WTC11 (cell line): ENCODE data around the gene GALR2. TPM values are rescaled to one million over a fixed set of nuclear protein-coding genes. Genes with fewer than 3 reads are reported as not detected.

Source experiments
- ATAC-seq: fragments of 200-7000 bp; cut with Tn5 transposase; 2 replicates; pipeline ENCODE4 v1.10.0; 2021; ENCODE audit warnings: mild to moderate bottlenecking, moderate library complexity
- CTCF ChIA-PET: fragments of 300-600 bp; sonication (Branson Sonifier 250); formaldehyde crosslinking; loops from one replicate; lab custom pipeline; 2021; ENCODE audit warnings: antibody characterized with exemption; lab: Charles Lee
- POLR2A ChIA-PET: fragments of 350-600 bp; sonication (Branson Sonifier 250); formaldehyde crosslinking; loops from one replicate; lab custom pipeline; 2021; ENCODE audit warnings: antibody characterized with exemption; lab: Charles Lee
- DNase-seq: peaks from one replicate; pipeline ENCODE4 v3.0.0; 2021; ENCODE audit warnings: low spot score
- H3K27ac Mint-ChIP-seq: 2 replicates; pipeline ENCODE4 v1.8.0; 2021; ENCODE audit warnings: mixed read lengths
- H3K27me3 Mint-ChIP-seq: 2 replicates; pipeline ENCODE4 v1.8.0; 2021; ENCODE audit warnings: low read depth, mild to moderate bottlenecking, moderate library complexity, mixed read lengths
- H3K36me3 Mint-ChIP-seq: 2 replicates; pipeline ENCODE4 v1.8.0; 2021; ENCODE audit warnings: mixed read lengths
- H3K4me1 Mint-ChIP-seq: 2 replicates; pipeline ENCODE4 v1.8.0; 2022; ENCODE audit warnings: mixed read lengths
- H3K4me3 Mint-ChIP-seq: 2 replicates; pipeline ENCODE4 v1.8.0; 2021; ENCODE audit warnings: mild to moderate bottlenecking, moderate library complexity, mixed read lengths
- H3K9me3 Mint-ChIP-seq: 2 replicates; pipeline ENCODE4 v1.8.0; 2021; ENCODE audit warnings: mixed read lengths
- CREB1 ChIP-seq: sonication (generic); formaldehyde crosslinking; IDR thresholded peaks from 2 replicates; pipeline ENCODE4 v1.8.0; 2023; ENCODE audit warnings: mild to moderate bottlenecking, missing genetic modification reagents
- ETV6 ChIP-seq: sonication (generic); formaldehyde crosslinking; IDR thresholded peaks from 2 replicates; pipeline ENCODE4 v1.8.1; 2022; ENCODE audit warnings: mild to moderate bottlenecking, missing genetic modification reagents
- FOXP4 ChIP-seq: sonication (generic); formaldehyde crosslinking; IDR thresholded peaks from 2 replicates; pipeline ENCODE4 v1.8.0; 2022; ENCODE audit warnings: mild to moderate bottlenecking, missing genetic modification reagents
- NR1H2 ChIP-seq: sonication (generic); formaldehyde crosslinking; IDR thresholded peaks from 2 replicates; pipeline ENCODE4 v1.9.0; 2021; ENCODE audit warnings: mild to moderate bottlenecking, moderate library complexity, missing genetic modification reagents
- NR3C1 ChIP-seq: sonication (generic); formaldehyde crosslinking; conservative IDR thresholded peaks from 2 replicates; pipeline ENCODE4 v1.8.1; 2023; ENCODE audit warnings: low read depth, mild to moderate bottlenecking, missing genetic modification reagents
- PRDM15 ChIP-seq: sonication (generic); formaldehyde crosslinking; IDR thresholded peaks from 2 replicates; pipeline ENCODE4 v1.8.0; 2022; ENCODE audit warnings: missing genetic modification reagents
- SP1 ChIP-seq: sonication (generic); formaldehyde crosslinking; conservative IDR thresholded peaks from 2 replicates; pipeline ENCODE4 v1.8.1; 2022; ENCODE audit warnings: missing genetic modification reagents
- TEAD1 ChIP-seq: sonication (generic); formaldehyde crosslinking; IDR thresholded peaks from 2 replicates; pipeline ENCODE4 v1.8.0; 2022; ENCODE audit warnings: mild to moderate bottlenecking, missing genetic modification reagents
- TEAD4 ChIP-seq: sonication (generic); formaldehyde crosslinking; IDR thresholded peaks from 2 replicates; pipeline ENCODE4 v1.8.0; 2022; ENCODE audit warnings: mild to moderate bottlenecking, missing genetic modification reagents
- TP53 ChIP-seq: sonication (generic); formaldehyde crosslinking; IDR thresholded peaks from 2 replicates; pipeline ENCODE4 v1.8.1; 2023; ENCODE audit warnings: mild to moderate bottlenecking, missing genetic modification reagents
- USF2 ChIP-seq: sonication (generic); formaldehyde crosslinking; IDR thresholded peaks from 2 replicates; pipeline ENCODE4 v1.8.1; 2023; ENCODE audit warnings: mild to moderate bottlenecking, missing genetic modification reagents, moderate library complexity
- ZNF423 ChIP-seq: fragments of 250-450 bp; sonication (Bioruptor Pico); IDR thresholded peaks from 2 replicates; pipeline ENCODE4 v2.1.2; 2022; ENCODE audit warnings: mild to moderate bottlenecking, moderate library complexity
- total RNA-seq: library from RNA; stranded (reverse); gene quantifications from 3 replicates; pipeline ENCODE4 v1.2.3, GENCODE V29; 2021
- TF ChIP-seq, protein P1 (sequence below): sonication (generic); formaldehyde crosslinking; IDR thresholded peaks from 2 replicates; pipeline ENCODE4 v1.8.1; 2023; ENCODE audit warnings: mild to moderate bottlenecking, missing genetic modification reagents
- TF ChIP-seq, protein P2 (sequence below): sonication (generic); formaldehyde crosslinking; conservative IDR thresholded peaks from 2 replicates; pipeline ENCODE4 v1.8.1; 2022; ENCODE audit warnings: mild to moderate bottlenecking, missing genetic modification reagents
- TF ChIP-seq, protein P3 (sequence below): sonication (generic); formaldehyde crosslinking; IDR thresholded peaks from 2 replicates; pipeline ENCODE4 v1.8.0; 2022; ENCODE audit warnings: mild to moderate bottlenecking, missing genetic modification reagents
- TF ChIP-seq, protein P4 (sequence below): sonication (generic); formaldehyde crosslinking; IDR thresholded peaks from 2 replicates; pipeline ENCODE4 v1.8.0; 2023; ENCODE audit warnings: mild to moderate bottlenecking, missing genetic modification reagents
- TF ChIP-seq, protein P5 (sequence below): sonication (generic); formaldehyde crosslinking; IDR thresholded peaks from 2 replicates; pipeline ENCODE4 v1.8.1; 2023; ENCODE audit warnings: mild to moderate bottlenecking, moderate library complexity, missing genetic modification reagents

Gene GALR2
- total RNA-seq, 1 experiment from 2014 or later = 2.9 TPM

- POLR2A ChIA-PET = interaction anchor here (1.0 kb wide), 1 partner anchor 27 kb away, joined by 3 read pairs; no protein-coding TSS in a partner anchor
- no peaks in the 10 kb centered on the region for H3K9me3 Mint-ChIP-seq
- DNase-seq (no peak), ATAC-seq (no peak)
- CTCF ChIA-PET = interaction anchor here (0.7 to 3.0 kb wide), 7 partner anchors 22 to 176 kb away, joined by 3 to 19 read pairs (median 3); no protein-coding TSS in a partner anchor
- TF ChIP-seq NR1H2 (CRISPR knock-in tag) (no peak), NR3C1 (CRISPR knock-in tag) (no peak), ZNF423 (CRISPR knock-in tag) (no peak), TEAD1 (CRISPR knock-in tag) (no peak)
- TF ChIP-seq, protein P1, sequence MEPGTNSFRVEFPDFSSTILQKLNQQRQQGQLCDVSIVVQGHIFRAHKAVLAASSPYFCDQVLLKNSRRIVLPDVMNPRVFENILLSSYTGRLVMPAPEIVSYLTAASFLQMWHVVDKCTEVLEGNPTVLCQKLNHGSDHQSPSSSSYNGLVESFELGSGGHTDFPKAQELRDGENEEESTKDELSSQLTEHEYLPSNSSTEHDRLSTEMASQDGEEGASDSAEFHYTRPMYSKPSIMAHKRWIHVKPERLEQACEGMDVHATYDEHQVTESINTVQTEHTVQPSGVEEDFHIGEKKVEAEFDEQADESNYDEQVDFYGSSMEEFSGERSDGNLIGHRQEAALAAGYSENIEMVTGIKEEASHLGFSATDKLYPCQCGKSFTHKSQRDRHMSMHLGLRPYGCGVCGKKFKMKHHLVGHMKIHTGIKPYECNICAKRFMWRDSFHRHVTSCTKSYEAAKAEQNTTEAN (CRISPR knock-in tag) = 0 out of 2 replicates have a peak, but pooled peaks have one; percentile 23
- TF ChIP-seq, protein P2, sequence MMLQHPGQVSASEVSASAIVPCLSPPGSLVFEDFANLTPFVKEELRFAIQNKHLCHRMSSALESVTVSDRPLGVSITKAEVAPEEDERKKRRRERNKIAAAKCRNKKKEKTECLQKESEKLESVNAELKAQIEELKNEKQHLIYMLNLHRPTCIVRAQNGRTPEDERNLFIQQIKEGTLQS (CRISPR knock-in tag) = 0 out of 2 replicates have a peak, but pooled peaks have one; percentile 30
- peak overlapping the region; percentile 88 for H3K4me3 Mint-ChIP-seq
- peaks cover 28% of the 10 kb centered on the region for H3K4me1 Mint-ChIP-seq
- H3K36me3 Mint-ChIP-seq = peaks cover 33% of the 10 kb centered on the region
- H3K27ac Mint-ChIP-seq = peak overlapping the region; percentile 62; the same call in 1 of the 2 replicates
- H3K27me3 Mint-ChIP-seq = no peaks in the 10 kb centered on the region; the same call in 1 of the 2 replicates
Measured at GRCh38 chr17:76102944-76103273, 28.3 kb downstream of the GALR2 start.

DNA sequence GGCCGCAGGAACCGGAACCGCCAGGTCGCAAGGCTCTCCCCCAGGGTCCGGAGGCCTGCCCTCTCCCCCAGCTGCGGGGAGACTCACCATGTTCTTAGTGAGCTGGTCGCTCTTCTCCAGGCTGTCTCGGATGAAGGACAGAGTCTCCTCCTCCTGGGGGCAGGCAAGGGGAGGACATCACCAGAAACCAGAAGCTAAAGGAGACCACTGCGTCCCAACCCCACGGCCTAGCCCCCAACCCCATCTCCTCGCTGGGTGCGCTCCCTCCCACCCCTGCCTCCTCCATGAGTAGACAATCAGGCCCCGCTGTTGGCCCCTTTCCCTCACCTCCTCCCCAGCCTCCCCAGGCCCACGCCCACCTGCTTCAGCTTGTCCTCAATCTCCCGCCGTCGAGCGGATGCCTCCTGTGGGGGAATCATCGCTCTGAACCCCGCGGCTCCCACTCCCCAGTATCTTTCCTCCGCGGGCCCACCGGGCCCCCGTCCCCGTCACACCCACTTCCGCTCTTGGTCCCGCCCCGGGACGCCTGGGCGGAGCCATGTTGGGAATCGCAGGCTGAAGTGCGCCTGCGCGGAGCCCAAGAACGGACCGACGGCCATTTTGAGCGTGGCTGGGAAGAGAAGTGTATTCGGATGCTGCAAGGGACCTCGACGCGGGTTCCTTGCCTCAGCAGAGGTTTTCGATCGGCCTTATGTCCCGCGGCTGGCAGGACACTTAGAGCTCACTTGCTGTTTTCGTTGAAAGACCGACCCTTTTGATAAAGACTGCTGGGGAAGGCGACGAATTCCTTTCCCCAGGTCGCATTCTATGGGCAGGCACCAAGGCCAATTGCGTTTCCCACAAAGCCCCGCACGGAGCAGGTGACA, 28.9 kb downstream of the GALR2 start, which contains the start of gene EXOC7:
Gene EXOC7 (minus strand): TSS at position 514 of the 866 bp plus-strand sequence. CDS start 95 bp downstream, at position 419.
- POLR2A ChIA-PET = interaction anchor here (0.9 to 1.0 kb wide), 2 partner anchors 27 to 459 kb away, joined by 3 read pairs; no protein-coding TSS in a partner anchor
- peak within 1 kb of the TSS; percentile 97 for H3K27ac Mint-ChIP-seq
- no peaks in the 10 kb centered on the region; the same call in 1 of the 2 replicates for H3K27me3 Mint-ChIP-seq
- H3K4me3 Mint-ChIP-seq = peak within 1 kb of the TSS; percentile 88
- H3K36me3 Mint-ChIP-seq = peaks cover 29% of the 10 kb centered on the region
- ATAC-seq (peak; percentile 72), DNase-seq (peak; percentile 92)
- H3K4me1 Mint-ChIP-seq = peaks cover 28% of the 10 kb centered on the region
- H3K9me3 Mint-ChIP-seq = no peaks in the 10 kb centered on the region
- CTCF ChIA-PET = interaction anchor here (0.7 to 3.0 kb wide), 12 partner anchors 18 to 198 kb away, joined by 3 to 19 read pairs (median 3); no protein-coding TSS in a partner anchor
- TF ChIP-seq SP1 (peak; percentile 77), TEAD4 (CRISPR knock-in tag) (0 out of 2 replicates have a peak, but pooled peaks have one; percentile 7), PRDM15 (peak; percentile 47; the same call in 1 of the 2 replicates), FOXP4 (CRISPR knock-in tag) (peak; percentile 45; the same call in 1 of the 2 replicates), ETV6 (CRISPR knock-in tag) (peak; percentile 85), CREB1 (no peak), TP53 (no peak), USF2 (CRISPR knock-in tag) (0 out of 2 replicates have a peak, but pooled peaks have one; percentile 28)
- TF ChIP-seq, protein P3, sequence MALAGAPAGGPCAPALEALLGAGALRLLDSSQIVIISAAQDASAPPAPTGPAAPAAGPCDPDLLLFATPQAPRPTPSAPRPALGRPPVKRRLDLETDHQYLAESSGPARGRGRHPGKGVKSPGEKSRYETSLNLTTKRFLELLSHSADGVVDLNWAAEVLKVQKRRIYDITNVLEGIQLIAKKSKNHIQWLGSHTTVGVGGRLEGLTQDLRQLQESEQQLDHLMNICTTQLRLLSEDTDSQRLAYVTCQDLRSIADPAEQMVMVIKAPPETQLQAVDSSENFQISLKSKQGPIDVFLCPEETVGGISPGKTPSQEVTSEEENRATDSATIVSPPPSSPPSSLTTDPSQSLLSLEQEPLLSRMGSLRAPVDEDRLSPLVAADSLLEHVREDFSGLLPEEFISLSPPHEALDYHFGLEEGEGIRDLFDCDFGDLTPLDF (CRISPR knock-in tag) = 0 out of 2 replicates have a peak, but pooled peaks have one; percentile 24
- TF ChIP-seq, protein P4, sequence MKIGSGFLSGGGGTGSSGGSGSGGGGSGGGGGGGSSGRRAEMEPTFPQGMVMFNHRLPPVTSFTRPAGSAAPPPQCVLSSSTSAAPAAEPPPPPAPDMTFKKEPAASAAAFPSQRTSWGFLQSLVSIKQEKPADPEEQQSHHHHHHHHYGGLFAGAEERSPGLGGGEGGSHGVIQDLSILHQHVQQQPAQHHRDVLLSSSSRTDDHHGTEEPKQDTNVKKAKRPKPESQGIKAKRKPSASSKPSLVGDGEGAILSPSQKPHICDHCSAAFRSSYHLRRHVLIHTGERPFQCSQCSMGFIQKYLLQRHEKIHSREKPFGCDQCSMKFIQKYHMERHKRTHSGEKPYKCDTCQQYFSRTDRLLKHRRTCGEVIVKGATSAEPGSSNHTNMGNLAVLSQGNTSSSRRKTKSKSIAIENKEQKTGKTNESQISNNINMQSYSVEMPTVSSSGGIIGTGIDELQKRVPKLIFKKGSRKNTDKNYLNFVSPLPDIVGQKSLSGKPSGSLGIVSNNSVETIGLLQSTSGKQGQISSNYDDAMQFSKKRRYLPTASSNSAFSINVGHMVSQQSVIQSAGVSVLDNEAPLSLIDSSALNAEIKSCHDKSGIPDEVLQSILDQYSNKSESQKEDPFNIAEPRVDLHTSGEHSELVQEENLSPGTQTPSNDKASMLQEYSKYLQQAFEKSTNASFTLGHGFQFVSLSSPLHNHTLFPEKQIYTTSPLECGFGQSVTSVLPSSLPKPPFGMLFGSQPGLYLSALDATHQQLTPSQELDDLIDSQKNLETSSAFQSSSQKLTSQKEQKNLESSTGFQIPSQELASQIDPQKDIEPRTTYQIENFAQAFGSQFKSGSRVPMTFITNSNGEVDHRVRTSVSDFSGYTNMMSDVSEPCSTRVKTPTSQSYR = no peak; the same call in 1 of the 2 replicates
- TF ChIP-seq, protein P5, sequence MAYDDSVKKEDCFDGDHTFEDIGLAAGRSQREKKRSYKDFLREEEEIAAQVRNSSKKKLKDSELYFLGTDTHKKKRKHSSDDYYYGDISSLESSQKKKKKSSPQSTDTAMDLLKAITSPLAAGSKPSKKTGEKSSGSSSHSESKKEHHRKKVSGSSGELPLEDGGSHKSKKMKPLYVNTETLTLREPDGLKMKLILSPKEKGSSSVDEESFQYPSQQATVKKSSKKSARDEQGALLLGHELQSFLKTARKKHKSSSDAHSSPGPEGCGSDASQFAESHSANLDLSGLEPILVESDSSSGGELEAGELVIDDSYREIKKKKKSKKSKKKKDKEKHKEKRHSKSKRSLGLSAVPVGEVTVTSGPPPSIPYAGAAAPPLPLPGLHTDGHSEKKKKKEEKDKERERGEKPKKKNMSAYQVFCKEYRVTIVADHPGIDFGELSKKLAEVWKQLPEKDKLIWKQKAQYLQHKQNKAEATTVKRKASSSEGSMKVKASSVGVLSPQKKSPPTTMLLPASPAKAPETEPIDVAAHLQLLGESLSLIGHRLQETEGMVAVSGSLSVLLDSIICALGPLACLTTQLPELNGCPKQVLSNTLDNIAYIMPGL (CRISPR knock-in tag) = peak; percentile 18; the same call in 1 of the 2 replicates
